HepG2 (cell line): Measurements from ENCODE around the gene BANP. TPM values are rescaled to one million over a fixed set of nuclear protein-coding genes. Genes with fewer than 3 reads are reported as not detected.

Source experiments
- ARID2 ChIP-seq: sonication (generic); formaldehyde crosslinking; IDR thresholded peaks from 2 replicates; pipeline ENCODE4 v1.8.1; 2022; ENCODE audit warnings: mild to moderate bottlenecking, missing genetic modification reagents, borderline replicate concordance
- CERS6 ChIP-seq: sonication (generic); formaldehyde crosslinking; IDR thresholded peaks from 2 replicates; pipeline ENCODE4 v1.5.0; 2020; ENCODE audit warnings: missing genetic modification reagents
- CTCF ChIP-seq: sonication (generic); formaldehyde crosslinking; IDR thresholded peaks from 2 replicates; pipeline ENCODE4 v1.5.0; 2020; ENCODE audit warnings: mild to moderate bottlenecking, missing genetic modification reagents, moderate library complexity
- E2F2 ChIP-seq: sonication (generic); formaldehyde crosslinking; IDR thresholded peaks from 2 replicates; pipeline ENCODE4 v1.4.0; 2020; ENCODE audit warnings: missing genetic modification reagents, borderline replicate concordance
- ETS1 ChIP-seq: sonication (generic); formaldehyde crosslinking; IDR thresholded peaks from 2 replicates; pipeline ENCODE4 v1.4.0; 2020; ENCODE audit warnings: missing genetic modification reagents
- GTF2F1 ChIP-seq: fragments of 150-350 bp; IDR thresholded peaks from 2 replicates; pipeline ENCODE4 v1.6.1; 2014; ENCODE audit warnings: low read length
- HDAC1 ChIP-seq: sonication (generic); formaldehyde crosslinking; IDR thresholded peaks from 2 replicates; pipeline ENCODE4 v1.5.1; 2020; ENCODE audit warnings: mild to moderate bottlenecking, missing genetic modification reagents
- JARID2 ChIP-seq: sonication (generic); formaldehyde crosslinking; IDR thresholded peaks from 2 replicates; pipeline ENCODE4 v1.8.1; 2023; ENCODE audit warnings: missing genetic modification reagents, inconsistent platforms; ENCODE audit not compliant: insufficient replicate concordance
- MED13 ChIP-seq: sonication (generic); formaldehyde crosslinking; IDR thresholded peaks from 2 replicates; pipeline ENCODE4 v1.5.0; 2020; ENCODE audit warnings: missing genetic modification reagents
- PHB2 ChIP-seq: fragments of 450-650 bp; IDR thresholded peaks from 2 replicates; pipeline ENCODE4 v1.6.1; 2018; ENCODE audit not compliant: partially characterized antibody
- RELA ChIP-seq: sonication (generic); formaldehyde crosslinking; IDR thresholded peaks from 2 replicates; pipeline ENCODE4 v1.4.0; 2020; ENCODE audit warnings: missing genetic modification reagents
- RFX5 ChIP-seq: IDR thresholded peaks from 2 replicates; pipeline ENCODE4 v1.6.1; 2011; ENCODE audit warnings: low read depth, low read length, improper control_type of control experiment
- SETDB1 ChIP-seq: sonication (generic); formaldehyde crosslinking; IDR thresholded peaks from 2 replicates; pipeline ENCODE4 v1.5.1; 2020; ENCODE audit warnings: missing genetic modification reagents, mild to moderate bottlenecking, borderline replicate concordance
- SYNCRIP ChIP-seq: fragments of 200-400 bp; formaldehyde crosslinking; IDR thresholded peaks from 2 replicates; pipeline ENCODE4 v1.6.1; 2018; ENCODE audit warnings: mild to moderate bottlenecking, low read depth, low read length; ENCODE audit not compliant: insufficient read depth
- TFAP4 ChIP-seq: sonication (generic); IDR thresholded peaks from 2 replicates; pipeline ENCODE4 v1.6.1; 2016; ENCODE audit warnings: low read depth, borderline replicate concordance
- THAP7 ChIP-seq: sonication (generic); formaldehyde crosslinking; IDR thresholded peaks from 2 replicates; pipeline ENCODE4 v1.8.1; 2023; ENCODE audit warnings: mild to moderate bottlenecking, missing genetic modification reagents
- TOPORS ChIP-seq: sonication (generic); formaldehyde crosslinking; IDR thresholded peaks from 2 replicates; pipeline ENCODE4 v1.8.0; 2023; ENCODE audit warnings: mild to moderate bottlenecking, missing genetic modification reagents
- ZBTB21 ChIP-seq: sonication (generic); formaldehyde crosslinking; IDR thresholded peaks from 2 replicates; pipeline ENCODE4 v1.4.0; 2020; ENCODE audit warnings: missing genetic modification reagents
- ZNF343 ChIP-seq: sonication (generic); formaldehyde crosslinking; IDR thresholded peaks from 2 replicates; pipeline ENCODE4 v1.4.0; 2020; ENCODE audit warnings: mild to moderate bottlenecking, missing genetic modification reagents
- ZNF414 ChIP-seq: sonication (generic); formaldehyde crosslinking; IDR thresholded peaks from 2 replicates; pipeline ENCODE4 v1.5.0; 2020; ENCODE audit warnings: missing genetic modification reagents
- ZNF577 ChIP-seq: sonication (generic); formaldehyde crosslinking; IDR thresholded peaks from 2 replicates; pipeline ENCODE4 v1.4.0; 2020; ENCODE audit warnings: mild to moderate bottlenecking, low read depth, missing genetic modification reagents, borderline replicate concordance
- ZNF660 ChIP-seq: sonication (generic); formaldehyde crosslinking; IDR thresholded peaks from 2 replicates; pipeline ENCODE4 v1.5.1; 2020; ENCODE audit warnings: mild to moderate bottlenecking, low read depth, missing genetic modification reagents, borderline replicate concordance
- polyA plus RNA-seq, 8 experiments: library from polyadenylated mRNA; depleted of rRNA in 3 of 8; stranded (reverse) in 7 of 8; unstranded in 1 of 8; fragments of >200 nt; fragmentation: Illumina TruSeq in 4 of 8; extraction: Trizol in 4 of 8; gene quantifications; 2 replicates each; pipeline versions ENCODE4 v1.2.1 to v1.2.3, GENCODE V29; 2011 to 2016; ENCODE audit warnings: low read depth in 4 of 8, missing spikeins in 1 of 8, mixed read lengths in 1 of 8; ENCODE audit not compliant: insufficient read depth in 1 of 8
- total RNA-seq, 5 experiments: library from RNA; depleted of rRNA; stranded (reverse); fragments of >200 nt; fragmentation: Illumina TruSeq; extraction: Trizol; gene quantifications; 2 replicates each; pipeline ENCODE4 v1.2.3, GENCODE V29; 2016; ENCODE audit warnings: low read depth in 1 of 5

BANP gene
- total and polyA plus RNA-seq, 2 of the 13 experiments (the other 11 are each of a cell fraction or from before 2014, with no cell fraction given): 20.2 to 23.8 TPM

GRCh38 chr16:87950765-87951551, at the start of gene BANP (continued):
- TF ChIP-seq E2F2 (CRISPR knock-in tag) (peak; percentile 91), ETS1 (no peak), SETDB1 (CRISPR knock-in tag) (no peak), THAP7 (CRISPR knock-in tag) (no peak), ZNF414 (CRISPR knock-in tag) (0 out of 2 replicates have a peak, but pooled peaks have one; percentile 77), CTCF (CRISPR knock-in tag) (peak; percentile 80), MED13 (CRISPR knock-in tag) (peak; percentile 87; the same call in 1 of the 2 replicates), JARID2 (no peak), CERS6 (CRISPR knock-in tag) (no peak), ZNF577 (CRISPR knock-in tag) (no peak), GTF2F1 (peak; percentile 78; the same call in 1 of the 2 replicates), SYNCRIP (no peak), PHB2 (no peak), RELA (CRISPR knock-in tag) (no peak; the same call in 1 of the 2 replicates), TOPORS (CRISPR knock-in tag) (no peak), TFAP4 (peak; percentile 85), ZNF660 (CRISPR knock-in tag) (no peak), ZBTB21 (CRISPR knock-in tag) (peak; percentile 13; the same call in 1 of the 2 replicates), ARID2 (CRISPR knock-in tag) (no peak), RFX5 (peak; percentile 21; the same call in 1 of the 2 replicates), ZNF343 (CRISPR knock-in tag) (peak; percentile 80; the same call in 1 of the 2 replicates), HDAC1 (CRISPR knock-in tag) (peak; percentile 95)
